Measurements from ENCODE around the gene SV2B.

DNA sequence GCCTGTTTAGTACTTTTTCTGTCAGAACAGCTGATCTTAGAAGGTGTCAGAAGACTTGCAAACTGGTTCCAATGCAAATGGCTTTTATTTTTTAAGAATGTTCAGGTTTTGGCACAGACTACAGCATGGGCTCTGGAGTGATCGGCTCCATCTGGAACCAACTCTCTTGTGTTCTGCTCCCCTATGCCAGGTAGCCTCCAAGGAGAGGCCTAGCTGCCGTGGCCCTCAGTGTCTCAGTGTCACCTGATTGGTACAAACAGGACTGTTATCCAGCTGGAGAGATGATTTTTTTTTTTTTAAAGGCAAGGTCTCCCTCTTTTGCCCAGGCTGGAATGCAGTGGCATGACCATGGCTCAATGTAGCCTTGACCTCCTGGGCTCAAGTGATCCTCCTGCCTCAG, 183.1 kb downstream of the SV2B start:
- TF ChIP-seq HDAC3 (IDR thresholded peaks at IDR 0.05; ENCODE audit: borderline replicate concordance, partially characterized antibody) (no peak), HDGF (IDR thresholded peaks at IDR 0.05) (no peak), BACH1 (tag; IDR thresholded peaks at IDR 0.05) (no peak), MCM5 (IDR thresholded peaks at IDR 0.05; ENCODE audit: low read depth) (no peak), GABPB1 (CRISPR knock-in tag; IDR thresholded peaks at IDR 0.05) (no peak), GABPA (tag; conservative IDR thresholded peaks at IDR 0.05; ENCODE audit: low read depth) (no peak), NRF1 (conservative IDR thresholded peaks at IDR 0.05 in 1 of 2, IDR thresholded peaks at IDR 0.05 in 1 of 2) (no peak), U2AF2 (optimal IDR thresholded peaks at IDR 0.05; ENCODE audit: low read depth, low read length) (no peak), RFX5 (IDR thresholded peaks at IDR 0.05; ENCODE audit: low read depth, low read length) (no peak), ZNF274 (IDR thresholded peaks at IDR 0.05; ENCODE audit: borderline replicate concordance, low read depth, low read length) (no peak), ZNF589 (CRISPR knock-in tag; IDR thresholded peaks at IDR 0.05; ENCODE audit: low read depth) (no peak), HEY1 (CRISPR knock-in tag; IDR thresholded peaks at IDR 0.05; ENCODE audit: borderline replicate concordance) (no peak), CBX1 (IDR thresholded peaks at IDR 0.05; ENCODE audit: low read depth) (no peak)

All from K562 (cell line).